IPS-11a (cell line): ENCODE measurements around the gene QKI.
"Not testable (repeated sequence)": the region's sequence is repeated elsewhere in the genome, so short reads cannot be mapped to it uniquely, and the experiment has no call there.

Source experiments
- H3K4me3 ChIP-seq: one replicate; pipeline ENCODE4 v1.5.1; 2013; ENCODE audit warnings: low read depth, low read length, control low read depth

The QKI gene

GRCh38 chr6:163572612-163573011 lies 158.1 kb downstream of the QKI start:
- H3K4me3 ChIP-seq: no peak overlapping the region

- H3K4me3 ChIP-seq: no peak overlapping the region
Observed at GRCh38 chr6:163573503-163574179, 159.1 kb downstream of the QKI start.

GRCh38 chr6:163576114-163576513 lies 161.6 kb downstream of the QKI start:
- no peak overlapping the region for H3K4me3 ChIP-seq

DNA sequence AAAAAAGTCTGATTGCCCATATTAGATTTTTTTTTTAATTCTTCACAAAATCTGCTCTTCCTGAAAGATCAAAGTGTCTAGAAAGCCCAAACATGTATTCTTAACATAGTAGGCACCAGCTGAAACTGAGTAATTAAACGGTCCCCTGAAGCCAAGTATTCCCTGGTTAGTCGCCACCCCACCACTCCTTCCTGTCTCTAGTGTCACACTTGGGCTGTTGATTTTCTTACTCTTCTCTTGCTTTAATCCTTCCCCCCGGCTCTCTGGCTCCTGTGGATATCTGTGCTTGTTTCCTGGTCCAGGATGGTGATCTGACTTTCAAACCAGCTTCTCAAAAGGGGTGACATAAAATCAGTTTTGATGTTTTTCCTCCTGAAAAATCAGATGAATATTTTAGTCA lies 162.9 kb downstream of the QKI start:
- no peak overlapping the region for H3K4me3 ChIP-seq

DNA sequence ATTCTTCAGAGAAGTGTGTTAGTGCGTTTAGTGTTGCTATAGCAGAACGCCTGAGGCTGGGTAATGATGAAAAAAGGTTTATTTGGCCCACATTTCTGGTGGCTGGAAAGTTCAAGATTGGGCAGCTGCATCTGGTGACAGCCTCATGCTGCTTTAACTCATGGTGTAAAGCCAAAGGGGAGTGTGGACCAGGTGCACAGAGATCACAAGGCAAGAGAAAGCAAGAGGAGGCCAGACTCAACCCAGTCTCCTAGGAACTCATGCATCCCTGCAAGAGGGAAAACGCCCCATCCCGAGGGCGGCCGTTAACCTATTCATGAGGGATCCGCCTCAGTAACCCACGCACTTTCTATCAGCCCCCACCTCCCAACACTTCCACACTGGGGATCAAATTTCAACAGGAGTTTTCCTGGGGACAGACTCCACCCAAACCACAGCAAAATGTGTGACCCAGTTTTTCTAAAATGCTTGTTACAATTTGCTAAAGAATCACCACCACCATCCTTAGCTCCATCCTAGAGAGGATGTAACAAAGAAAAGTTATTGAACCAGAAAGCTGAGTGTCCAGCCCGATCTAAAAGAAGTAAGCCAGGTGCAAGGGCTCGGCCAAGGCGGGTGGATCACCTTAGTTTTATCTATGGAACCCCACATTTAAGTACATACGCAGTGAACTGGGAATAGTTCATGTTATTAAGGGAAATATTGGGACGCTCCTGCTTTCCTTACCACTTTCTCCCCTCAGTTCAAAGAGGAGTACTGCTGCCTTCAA lies 164.8 kb downstream of the QKI start:
- no peak overlapping the region for H3K4me3 ChIP-seq

DNA sequence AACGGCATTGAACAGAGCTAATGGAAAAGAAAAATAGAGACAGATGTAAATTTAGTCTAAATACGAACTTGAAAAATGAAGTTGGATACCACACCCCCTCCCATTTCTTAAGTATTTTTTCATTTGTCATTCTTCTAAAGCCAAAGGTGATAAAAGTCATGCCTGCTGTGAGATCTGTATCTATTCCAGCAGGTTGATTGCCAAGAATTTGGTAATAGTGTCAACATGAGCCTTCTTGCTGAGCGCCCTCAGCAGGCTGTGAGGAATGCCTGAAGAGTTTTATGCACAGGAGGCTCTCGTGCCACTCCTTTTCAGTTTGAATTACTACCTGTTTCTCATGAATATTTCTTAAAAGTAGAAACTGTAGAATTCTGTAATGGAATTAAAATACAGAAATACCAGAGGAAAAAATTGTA lies 165.4 kb downstream of the QKI start:
- no peak overlapping the region for H3K4me3 ChIP-seq

DNA sequence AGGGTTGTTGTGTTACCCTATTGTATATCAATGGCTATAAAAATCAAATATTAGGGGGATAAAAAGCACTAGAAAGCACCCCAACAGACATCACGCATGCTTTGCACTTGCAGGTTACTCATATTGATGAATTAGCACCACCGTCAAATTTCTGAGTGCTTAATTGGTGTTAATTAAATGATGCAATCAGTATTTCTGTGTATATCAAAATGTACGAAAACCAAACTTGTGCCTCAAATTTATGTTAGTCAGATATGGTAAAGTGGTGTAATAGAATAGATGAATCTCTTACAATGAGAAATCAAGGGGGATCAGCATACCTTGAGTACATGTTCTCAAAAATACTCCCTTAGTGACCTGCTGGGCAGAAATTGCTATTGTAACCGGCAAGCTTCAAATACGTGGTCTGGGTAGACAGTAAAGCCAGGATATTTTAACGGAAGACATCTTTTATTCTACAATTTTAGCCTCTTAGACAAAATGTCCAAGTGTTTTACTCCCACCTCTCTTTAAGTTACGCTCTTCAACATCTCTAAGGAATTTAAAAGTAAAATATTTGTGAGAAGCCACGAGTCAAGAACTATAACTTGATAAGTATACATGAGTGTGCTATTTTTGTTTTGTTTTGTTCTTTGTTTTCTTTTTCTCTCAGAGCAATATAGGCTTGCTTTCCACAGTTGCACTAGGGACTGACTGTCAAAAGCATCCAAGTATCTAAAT lies 166.0 kb downstream of the QKI start:
- H3K4me3 ChIP-seq: no peak overlapping the region

DNA sequence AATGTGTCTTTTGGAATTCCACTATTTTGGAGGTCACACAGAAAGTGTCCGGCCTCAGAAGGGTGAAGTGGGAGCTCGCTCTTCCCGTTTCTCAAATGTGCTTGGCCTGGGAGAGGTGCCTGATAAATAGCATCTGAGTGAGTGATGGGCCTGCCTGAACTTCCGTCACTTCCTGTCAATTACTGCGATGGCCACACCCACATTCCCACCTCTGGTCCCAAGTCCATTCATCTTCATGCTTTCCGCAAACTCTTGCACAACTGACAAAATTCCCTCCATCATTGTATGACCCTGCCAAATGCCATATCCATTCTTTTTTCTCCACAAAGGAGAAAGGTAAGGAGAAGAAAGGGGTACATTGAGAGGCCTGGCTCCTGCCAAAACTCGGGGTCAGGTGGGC lies 169.0 kb downstream of the QKI start:
- no peak overlapping the region for H3K4me3 ChIP-seq

DNA sequence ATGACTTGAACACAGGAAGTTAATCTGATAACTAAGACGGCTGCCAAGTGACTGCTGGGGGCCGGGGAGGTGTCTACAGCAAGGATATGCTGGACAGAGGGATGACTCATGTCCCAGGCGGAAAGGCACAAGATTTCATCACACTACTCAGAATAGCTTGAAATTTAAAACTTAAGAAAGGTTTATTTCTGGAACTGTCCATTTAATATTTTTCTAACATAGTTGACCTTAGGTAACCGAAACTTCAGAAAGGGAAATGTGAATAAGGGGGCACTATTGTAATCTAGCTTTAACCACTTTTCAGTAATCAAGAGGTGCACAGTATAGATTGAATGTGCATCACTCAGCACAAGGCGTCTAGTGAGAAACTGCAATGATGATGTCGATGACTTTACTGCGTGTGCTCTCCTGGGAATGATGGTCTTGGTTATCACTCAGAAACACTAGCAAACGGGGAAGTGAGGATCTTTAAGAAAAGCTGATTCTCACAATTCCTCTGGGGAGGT lies 171.5 kb downstream of the QKI start:
- H3K4me3 ChIP-seq: no peak overlapping the region

DNA sequence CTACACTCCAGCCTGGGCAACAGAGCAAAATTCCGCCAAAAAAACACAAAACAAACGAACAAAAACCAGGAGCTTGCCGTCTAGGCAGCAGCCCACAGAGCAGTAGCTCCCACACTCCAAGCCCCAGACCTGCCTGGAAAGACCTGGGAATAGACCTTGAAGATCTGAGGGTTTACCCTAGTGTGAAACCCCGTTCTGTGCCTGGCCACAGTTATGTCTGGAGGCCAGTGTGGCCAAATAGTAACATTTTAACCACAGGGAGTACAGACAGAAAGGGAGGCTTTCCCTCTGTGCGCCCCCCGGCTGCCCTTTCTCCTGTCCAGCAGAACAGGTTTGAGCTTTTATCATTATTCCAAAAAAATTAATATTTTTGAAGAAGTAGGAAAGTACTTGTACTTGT lies 172.4 kb downstream of the QKI start:
- no peak overlapping the region for H3K4me3 ChIP-seq

DNA sequence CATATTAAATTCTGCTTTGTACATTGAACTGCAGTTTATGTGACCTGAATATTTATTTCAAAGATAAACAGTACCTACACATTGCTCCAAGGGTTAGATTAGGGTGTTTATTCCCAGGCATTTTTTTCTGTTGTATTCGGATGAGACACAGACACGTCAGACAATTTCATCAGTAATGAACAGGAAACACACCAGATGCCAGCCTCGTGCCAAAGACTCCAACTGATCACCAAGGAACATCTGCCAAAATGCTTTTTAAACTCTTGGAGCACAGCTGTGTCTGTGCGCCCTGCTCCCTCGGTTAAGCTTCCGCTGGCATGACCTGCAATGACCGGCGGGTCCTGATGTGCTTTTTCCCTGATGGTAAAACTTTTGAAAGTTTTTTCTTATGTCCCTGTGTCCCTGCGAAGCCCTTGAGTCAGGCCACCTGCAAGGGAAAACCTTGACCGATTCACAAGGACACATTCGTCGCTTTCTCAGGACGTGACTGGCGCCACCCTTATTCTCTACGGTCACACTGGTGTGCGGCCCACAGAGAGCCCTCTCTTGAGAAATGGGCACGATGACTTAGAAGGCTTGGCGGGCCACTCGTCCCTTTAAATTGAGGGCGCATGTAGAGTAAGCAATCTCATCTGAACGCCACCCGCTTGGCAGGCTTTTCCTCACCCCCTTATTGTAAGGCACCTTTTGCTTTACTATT lies 173.9 kb downstream of the QKI start:
- no peak overlapping the region for H3K4me3 ChIP-seq

- no peak overlapping the region for H3K4me3 ChIP-seq
Observed at GRCh38 chr6:163589387-163589786, 174.9 kb downstream of the QKI start.

DNA sequence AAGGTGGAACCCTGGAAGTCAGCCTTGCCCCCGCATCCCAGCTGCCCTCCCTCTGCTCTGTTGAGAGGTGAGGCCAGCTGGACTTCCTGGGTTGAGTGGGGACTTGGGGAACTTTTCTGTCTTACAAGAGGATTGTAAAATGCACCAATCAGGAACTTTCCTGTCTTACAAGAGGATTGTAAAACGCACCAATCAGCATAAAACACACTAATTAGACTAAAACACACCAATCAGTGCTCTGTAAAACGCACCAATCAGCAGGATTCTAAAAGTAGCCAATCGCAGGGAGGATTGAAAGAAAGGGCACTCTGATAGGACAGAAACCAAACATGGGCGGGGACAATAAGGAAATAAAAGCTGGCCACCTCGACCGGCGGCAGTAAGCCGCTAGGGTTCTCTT lies 175.6 kb downstream of the QKI start:
- H3K4me3 ChIP-seq: not testable (repeated sequence)

DNA sequence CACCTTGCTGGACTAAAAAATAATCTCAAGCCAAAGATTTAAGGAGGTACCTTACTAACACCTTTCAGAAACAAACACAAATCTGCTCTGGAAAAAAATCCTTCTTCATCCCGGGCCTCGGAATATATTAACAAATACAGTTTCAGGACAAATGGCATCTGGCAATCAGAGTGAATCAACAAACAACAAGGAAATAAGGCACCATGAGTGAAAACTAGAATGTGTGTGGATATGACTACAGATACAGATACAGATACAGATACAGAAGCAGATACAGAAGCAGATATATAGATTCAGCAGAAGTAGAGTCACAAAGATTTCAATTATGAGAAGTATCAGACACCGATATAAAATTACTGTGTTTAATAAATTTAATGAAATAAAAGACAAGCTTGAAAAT lies 178.4 kb downstream of the QKI start:
- H3K4me3 ChIP-seq: no peak overlapping the region

DNA sequence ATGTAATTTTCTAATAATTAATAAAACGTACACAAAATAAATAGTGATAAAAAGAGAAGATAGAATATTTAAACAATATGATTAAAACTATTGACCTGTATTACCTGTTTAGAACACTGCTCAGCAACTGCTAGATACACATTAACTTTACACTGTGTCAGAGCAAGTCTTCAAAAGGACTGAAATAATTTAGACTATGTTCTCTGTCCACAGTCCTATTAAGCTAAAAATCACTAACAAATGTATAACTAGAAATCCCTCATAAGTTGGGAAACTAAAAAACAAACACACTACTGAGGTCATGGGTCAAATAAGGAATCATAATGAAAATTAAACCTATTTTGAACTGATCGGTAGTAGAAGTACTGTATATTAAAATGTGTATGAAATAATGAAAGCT lies 181.7 kb downstream of the QKI start:
- H3K4me3 ChIP-seq: no peak overlapping the region

- no peak overlapping the region for H3K4me3 ChIP-seq
Observed at GRCh38 chr6:163599136-163599535, 184.6 kb downstream of the QKI start.

DNA sequence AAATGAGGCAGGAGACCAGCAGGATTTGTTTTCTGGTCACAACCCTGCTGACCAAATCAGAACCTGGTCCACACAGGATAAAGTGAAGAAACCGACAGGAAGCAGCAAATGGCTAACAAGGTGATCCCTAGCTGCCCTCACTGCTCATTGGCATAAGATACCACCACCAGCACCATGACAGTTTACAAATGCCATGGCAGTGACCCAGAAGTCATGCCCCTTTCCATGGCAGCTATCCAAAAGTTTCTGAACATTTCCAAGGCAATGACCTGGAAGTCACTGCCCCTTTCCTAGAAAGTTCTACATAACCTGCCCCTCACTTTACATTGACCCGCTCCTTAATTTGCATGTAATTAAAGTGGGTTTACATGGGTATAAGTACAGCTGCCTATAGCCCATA lies 185.2 kb downstream of the QKI start:
- no peak overlapping the region for H3K4me3 ChIP-seq

DNA sequence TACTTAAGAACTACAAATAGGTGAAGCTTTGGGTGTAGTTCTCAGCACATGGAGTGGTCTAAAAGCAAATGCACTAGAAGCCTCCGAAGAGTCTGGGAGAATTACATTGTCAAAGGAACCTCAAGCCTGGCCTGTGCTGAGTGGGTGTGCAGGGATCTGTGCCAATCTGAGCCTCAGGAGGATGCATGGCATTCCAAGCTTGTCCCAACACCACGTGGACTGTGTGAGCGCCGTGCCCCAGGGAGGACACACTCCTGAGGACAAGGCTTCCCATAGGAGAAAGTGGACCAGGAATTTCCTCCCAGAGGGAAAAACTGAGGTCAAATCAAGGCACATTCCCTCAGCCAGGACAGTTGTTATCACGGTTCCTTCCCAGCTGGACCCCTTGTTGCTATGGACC lies 185.8 kb downstream of the QKI start:
- H3K4me3 ChIP-seq: no peak overlapping the region

GRCh38 chr6:163600781-163601180 lies 186.3 kb downstream of the QKI start:
- no peak overlapping the region for H3K4me3 ChIP-seq

DNA sequence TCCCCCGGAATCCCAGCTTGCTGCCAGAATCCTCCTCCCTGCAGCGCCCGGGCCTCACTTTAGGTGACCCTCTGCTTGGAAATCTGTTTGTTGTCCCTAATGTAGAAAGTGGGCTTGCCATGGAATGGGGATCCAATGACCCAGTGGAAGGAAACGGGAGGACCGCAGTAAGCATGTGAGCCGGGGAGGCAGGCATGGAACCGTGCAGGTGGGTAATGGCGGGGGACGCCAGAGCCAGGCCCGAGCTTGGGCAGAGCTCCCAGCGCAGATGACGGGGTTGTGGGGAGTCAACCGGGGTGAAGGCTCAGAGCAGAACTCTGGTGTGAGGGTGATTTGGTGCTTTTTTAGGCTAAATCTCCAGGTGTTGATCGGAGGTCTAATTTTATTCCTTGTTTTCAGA lies 188.3 kb downstream of the QKI start:
- H3K4me3 ChIP-seq: no peak overlapping the region

- H3K4me3 ChIP-seq: no peak overlapping the region
Observed at GRCh38 chr6:163603395-163603794, 188.9 kb downstream of the QKI start.
